GM19372 (cell line): ENCODE results near the gene IFRD2.
"Not testable (repeated sequence)": the region's sequence is repeated elsewhere in the genome, so short reads cannot be mapped to it uniquely, and the experiment has no call there.

Experiments used
- ATAC-seq: cut with Tn5 transposase; IDR thresholded peaks from one replicate; pipeline ENCODE4 v1.9.1; 2021; ENCODE audit warnings: mild to moderate bottlenecking, low read depth, moderate library complexity; ENCODE audit not compliant: unreplicated experiment

The IFRD2 gene

DNA sequence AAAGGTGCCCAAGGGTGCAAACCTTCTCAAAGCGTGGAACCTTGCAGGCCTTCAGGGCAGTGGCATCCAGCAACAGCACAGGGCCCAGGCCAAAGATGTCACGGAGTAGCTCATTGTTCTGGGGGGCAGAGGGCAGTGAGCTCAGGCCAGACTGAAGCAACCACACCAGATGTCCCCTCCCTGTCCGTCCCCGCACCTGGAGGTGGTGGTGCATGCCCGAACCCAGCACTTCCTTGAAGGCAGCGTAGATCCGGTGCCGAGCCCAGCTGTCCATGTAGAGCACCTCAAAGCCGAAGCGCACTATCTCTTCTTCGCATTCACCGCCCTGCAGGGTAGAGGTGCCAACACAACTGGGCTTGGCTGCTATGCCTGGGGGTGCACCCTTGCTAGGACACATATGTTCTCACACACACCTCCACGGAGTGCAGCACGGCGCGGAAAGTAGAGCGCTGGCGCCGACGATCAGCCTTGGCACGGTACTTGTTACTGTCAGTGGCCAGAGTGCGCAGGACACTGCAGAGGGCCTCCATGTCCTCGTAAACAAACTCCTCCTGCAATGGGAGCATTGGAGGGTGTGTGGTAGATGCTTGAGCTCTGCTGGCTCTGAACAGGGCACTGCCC lies 3.7 kb downstream of the IFRD2 start:
- ATAC-seq = no peak

DNA sequence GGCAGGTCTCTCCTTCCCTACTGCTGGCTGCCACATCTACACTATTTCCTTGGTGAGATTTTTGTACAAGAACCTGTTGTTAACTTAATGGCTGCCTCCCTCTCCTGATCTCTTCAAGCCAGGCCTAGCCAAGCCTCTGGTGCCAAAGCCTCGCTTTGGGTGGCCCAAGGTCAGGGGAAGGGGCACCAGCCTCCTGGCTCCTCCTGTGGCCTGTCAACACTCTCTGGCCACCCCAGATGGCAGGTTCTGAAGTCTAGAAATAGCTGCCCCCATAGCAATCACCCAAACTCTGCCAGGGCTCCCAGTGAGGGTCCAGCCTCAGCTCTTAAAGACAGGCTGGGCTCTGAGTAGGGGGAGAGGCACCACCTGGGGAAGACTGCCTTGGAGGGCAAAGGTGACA lies 5.0 kb downstream of the IFRD2 start:
- ATAC-seq = no peak

DNA sequence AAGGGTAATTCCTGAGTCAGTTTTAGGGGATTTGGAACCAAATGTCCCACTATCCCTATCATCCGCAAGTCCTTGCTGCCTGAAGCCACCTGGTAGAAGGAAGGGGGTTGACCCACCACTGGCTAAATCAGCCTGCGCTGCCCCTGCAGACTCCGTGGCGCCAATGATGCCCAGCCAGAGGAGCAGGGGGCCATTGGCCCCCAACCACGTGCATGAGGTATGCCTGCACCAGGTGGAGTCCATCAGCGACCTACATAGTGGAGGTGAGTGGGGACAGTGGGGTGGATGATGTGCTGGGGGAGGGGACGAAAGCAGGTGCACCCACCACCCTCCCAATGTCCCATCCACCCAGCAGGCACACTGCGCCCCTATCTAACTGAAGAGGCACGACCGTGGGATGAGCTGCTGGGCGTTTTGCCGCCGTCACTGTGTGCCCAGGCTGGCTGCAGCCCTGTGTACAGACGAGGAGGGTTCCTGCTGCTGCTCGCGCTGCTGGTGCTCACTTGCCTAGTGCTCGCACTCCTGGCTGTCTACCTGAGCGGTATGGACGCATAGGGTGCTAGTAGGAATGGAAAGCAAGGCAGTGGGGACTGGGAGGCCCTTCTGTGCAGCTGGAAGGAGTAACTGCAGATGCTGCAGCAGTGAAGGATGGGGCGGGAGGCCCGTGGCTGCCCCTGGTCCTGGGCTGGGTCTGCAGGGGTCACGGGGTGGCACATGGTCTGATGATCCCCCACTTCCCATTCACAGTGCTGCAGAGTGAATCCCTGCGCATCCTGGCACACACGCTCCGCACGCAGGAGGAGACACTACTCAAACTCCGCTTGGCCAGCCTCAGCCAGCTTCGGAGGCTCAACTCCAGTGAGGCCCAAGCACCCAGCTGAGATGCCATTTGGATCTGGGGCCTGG lies 5.7 kb downstream of the IFRD2 start:
- ATAC-seq = no peak

DNA sequence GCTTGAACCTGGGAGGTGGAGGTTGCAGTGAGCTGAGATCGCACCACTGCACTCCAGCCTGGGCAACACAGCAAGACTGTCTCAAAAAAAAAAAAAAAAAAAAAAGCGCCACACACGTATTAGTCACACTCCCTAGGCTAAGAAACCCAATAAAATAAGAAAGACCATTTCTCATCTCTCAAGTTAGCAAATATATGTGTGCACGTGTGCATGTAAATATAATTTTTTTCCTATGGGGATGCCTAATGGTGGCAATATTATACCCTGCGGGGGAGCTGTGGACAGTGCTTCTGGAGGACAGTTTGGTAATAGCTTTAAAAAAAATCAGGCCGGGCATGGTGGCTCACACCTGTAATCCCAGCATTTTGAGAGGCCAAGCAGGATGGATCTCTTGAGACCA lies 8.1 kb downstream of the IFRD2 start:
- not testable (repeated sequence) for ATAC-seq

DNA sequence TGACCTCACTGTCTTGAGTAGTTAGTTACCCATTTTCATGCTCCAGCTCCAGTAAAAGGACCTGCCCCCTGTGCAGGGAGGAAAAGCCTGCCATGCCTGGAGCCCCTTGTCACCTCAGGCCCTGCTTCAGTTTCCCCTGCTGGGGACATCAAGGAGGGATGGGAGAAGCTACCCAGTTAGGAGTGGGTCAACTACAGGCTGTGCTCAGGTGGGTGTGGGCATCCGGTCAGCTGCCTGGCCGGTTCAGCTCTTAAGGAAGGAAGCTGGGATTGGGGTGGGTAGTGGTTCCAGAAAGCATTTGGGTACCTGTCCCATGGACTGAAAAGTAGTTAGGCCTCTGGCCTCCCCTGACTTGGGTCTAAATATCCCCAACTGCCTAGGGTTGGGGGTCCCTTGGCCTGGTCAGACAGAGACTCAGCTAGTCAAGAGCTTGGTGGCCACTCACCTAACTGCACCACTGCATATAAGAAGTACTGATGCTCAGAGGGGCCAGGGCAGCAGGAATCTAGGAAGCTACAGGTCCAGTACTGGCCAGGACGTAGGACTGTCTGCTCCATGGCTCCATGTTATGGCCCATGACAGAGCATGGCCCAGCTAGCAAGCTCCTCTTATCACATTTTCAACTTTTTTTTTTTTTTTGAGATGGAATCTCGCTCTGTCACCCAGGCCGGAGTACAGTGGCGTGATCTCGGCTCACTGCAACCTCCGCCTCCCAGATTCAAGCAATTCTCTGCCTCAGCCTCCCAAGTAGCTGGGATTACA lies 12.8 kb downstream of the IFRD2 start:
- no peak for ATAC-seq

DNA sequence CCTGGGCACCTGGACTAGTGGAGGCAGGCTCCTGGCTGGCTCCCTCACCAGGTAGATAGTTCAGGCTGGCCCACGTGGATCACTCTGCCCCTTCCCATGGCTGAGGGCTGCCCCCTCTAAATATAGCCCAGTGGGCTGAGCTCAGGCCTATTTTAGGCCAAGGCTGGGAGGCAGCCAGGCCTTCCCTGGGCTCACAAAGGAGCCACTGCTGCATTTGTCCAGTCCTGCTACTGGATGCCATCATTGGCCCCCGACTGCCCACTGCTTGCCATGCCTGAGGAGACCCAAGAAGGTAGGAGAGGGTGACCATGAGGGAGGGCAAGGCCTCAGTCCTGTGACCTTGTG lies 13.4 kb downstream of the IFRD2 start, which contains the start of gene LSMEM2:
LSMEM2 (plus strand) TSS at position 208 of the 345 bp plus-strand sequence; CDS start at position 235, 27 bp downstream.
- ATAC-seq = no peak

DNA sequence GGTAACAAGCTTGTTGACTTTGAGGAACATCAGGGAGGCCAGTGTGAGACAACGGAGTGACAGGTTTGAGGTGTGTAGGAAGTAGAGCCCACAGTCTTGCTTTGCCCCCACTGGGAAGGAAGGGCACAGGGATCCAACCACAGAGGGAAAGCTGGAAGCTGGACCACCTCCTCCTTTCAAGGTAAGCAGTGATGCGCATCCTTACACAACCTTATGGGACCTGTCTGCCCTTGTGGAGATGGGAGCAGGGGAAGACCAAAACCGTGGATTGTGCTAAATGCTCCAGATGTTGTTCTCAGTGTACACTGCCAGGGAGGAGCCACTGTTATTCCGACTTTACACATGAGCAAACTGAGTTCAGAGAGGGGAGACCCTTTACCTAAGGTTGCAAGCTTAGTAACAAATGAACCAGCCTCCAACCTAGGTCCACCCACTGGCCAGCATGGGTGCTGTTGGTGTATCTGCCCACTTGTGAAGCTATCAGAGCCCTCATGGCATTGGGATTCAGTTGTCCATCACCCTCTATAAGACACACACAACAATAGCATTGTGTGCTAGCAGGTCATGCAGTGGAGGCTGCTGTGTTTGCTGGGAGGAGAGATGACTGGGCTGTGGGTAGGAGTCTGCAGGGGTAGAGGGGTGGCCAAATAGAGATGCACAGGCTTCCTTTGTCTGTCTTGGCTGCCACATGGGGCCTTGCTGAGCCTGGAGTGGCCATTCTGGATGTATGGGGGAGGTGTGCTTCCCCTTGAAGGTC lies 13.9 kb downstream of the IFRD2 start:
- ATAC-seq = no peak

DNA sequence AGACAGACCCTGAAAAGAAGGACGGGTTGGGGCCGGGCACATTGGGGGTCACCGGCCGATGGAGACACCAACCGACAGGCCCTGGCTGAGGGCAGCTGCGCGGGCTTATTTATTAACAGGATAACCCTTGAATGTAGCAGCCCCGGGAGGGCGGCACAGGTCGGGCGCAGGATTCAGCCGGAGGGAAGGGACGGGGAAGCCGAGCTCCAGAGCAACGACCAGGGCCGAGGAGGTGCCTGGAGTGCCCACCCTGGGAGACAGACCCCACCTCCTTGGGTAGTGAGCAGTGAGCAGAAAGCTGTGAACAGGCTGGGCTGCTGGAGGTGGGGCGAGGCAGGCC lies 15.5 kb downstream of the IFRD2 start:
- ATAC-seq = no peak

DNA sequence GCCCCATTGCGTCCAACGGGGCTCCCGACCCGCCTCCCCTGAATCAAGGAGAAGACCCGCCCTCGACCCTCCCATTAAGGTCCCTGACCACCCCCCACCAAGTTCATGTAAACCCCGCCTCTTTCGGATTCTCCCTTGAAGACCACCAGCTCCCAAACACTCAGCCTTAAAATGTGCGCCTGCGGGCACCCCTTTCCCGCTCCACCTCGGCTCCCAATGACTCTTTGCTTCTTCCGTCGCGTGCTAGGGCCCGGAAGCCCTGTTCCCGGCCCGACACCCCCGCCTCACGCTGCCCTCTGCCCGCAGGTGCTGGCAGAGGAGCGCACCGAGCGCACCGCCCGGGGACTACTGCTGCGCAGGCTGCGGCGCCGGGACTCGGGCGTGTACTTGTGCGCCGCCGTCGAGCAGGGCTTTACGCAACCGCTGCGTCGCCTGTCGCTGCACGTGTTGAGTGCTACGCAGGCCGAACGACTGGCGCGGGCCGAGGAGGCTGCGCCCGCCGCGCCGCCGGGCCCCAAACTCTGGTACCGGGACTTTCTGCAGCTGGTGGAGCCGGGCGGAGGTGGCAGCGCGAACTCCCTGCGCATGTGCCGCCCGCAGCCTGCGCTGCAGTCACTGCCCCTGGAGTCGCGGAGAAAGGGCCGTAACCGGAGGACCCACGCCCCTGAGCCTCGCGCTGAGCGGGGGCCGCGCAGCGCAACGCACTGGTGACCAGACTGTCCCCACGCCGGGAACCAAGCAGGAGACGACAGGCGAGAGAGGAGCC lies 16.1 kb downstream of the IFRD2 start:
- no peak for ATAC-seq

DNA sequence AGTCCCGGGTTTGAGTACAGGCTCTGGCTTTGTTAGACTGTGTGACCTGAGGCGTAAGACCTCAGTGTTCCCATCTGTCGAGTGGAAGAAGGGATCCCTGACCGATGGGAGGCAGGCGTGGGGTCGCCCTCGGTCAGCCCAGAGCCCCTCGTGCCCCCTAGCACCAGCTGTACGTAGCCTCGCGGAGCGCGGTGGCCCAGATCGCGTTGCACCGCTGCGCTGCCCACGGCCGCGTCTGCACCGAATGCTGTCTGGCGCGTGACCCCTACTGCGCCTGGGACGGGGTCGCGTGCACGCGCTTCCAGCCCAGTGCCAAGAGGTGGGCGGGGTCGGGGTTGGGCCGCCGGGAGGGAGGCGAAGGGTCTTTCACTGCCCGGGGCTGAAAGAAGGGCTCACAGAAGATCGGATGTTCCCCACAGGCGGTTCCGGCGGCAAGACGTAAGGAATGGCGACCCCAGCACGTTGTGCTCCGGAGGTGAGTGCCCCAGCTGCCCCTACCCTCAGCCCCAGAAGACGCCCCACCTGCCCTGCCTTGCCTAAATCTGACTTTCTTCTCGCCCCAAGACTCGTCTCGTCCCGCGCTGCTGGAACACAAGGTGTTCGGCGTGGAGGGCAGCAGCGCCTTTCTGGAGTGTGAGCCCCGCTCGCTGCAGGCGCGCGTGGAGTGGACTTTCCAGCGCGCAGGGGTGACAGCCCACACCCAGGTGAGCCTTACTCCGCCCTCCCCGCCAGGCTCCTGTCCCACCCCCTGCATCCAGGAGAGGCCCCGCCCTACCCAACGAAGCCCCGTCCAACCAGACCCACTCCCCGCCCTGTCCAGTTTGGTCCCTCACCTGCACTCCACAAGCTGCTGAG lies 16.9 kb downstream of the IFRD2 start:
- ATAC-seq = no peak

DNA sequence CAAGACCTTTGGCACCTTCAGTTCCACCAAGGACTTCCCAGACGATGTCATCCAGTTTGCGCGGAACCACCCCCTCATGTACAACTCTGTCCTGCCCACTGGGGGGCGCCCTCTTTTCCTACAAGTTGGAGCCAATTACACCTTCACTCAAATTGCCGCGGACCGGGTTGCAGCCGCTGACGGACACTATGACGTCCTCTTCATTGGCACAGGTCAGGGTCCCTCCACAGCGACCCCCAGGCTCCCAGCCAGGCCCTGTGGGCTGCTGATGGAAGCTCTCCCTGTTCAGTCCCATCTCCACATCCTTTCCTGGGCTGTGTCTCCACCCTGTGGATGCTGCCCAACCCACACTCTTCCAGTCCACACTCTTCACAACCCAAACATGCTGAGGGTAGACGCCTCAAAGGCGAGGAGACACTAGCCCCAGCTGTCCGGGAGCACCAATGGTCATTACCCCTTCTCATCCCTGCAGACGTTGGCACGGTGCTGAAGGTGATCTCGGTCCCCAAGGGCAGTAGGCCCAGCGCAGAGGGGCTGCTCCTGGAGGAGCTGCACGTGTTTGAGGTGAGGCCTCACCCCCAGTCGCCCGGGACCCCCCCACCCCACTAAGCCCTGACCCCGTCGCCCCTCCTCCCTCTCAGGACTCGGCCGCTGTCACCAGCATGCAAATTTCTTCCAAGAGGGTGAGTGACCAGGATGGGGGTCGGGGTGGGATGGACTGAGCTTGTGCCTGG lies 17.7 kb downstream of the IFRD2 start:
- no peak for ATAC-seq

DNA sequence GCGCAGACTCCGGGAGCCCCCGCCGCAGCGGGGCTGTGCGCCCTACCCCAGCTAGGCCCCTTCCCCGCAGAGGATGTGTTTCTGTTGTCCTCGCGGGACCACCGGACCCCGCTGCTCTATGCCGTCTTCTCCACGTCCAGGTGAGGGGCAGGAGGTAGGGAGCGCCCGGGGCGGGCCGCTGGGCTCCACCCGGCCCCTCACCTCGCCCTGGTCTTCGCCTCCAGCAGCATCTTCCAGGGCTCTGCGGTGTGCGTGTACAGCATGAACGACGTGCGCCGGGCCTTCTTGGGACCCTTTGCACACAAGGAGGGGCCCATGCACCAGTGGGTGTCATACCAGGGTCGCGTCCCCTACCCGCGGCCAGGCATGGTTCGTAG lies 18.6 kb downstream of the IFRD2 start:
- ATAC-seq = no peak

DNA sequence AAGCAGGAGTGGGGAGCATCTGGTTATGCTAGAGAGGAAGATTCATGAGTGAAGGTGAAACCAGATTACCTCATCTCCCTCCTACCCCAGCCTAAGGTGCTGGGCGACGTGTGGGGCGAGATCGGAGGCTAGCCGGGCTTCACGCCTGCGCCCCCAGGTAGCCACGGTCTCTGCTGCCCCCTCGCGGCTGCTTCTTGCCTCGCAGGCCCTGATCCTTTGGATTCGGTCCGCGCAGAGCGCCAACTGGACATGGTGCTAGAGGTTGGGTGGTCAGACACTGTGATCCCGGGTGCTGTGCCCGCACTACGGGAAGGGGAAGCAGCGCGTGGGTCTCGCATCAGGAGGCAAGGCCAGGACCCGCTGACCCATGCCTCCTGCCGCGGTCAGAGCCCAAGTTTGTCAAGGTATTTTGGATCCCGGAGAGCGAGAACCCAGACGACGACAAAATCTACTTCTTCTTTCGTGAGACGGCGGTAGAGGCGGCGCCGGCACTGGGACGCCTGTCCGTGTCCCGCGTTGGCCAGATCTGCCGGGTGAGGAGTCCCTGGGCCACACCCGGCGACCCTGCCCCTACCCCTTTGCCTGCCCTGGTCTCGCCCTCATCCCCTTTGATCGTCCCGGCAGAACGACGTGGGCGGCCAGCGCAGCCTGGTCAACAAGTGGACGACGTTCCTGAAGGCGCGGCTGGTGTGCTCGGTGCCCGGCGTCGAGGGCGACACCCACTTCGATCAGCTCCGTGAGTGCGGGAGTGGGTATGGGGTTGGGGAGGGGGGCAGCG lies 19.1 kb downstream of the IFRD2 start:
- peak; percentile 84 for ATAC-seq

DNA sequence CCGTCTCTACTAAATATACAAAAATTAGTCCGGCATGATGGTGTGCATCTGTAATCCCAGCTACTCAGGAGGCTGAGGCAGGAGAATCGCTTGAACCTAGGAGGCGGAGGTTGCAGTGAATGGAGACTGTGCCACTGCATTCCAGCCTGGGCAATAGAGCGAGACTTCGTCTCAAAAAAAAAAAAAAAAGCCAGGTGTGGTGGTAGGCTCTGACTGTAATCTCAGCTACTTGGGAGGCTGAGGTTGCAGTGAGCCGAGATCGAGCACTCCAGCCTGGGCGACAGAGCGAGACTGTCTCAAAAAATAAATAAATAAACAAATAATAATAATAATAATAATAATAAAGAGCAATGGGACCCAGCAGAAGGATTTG lies 19.7 kb downstream of the IFRD2 start:
- ATAC-seq = not testable (repeated sequence)

DNA sequence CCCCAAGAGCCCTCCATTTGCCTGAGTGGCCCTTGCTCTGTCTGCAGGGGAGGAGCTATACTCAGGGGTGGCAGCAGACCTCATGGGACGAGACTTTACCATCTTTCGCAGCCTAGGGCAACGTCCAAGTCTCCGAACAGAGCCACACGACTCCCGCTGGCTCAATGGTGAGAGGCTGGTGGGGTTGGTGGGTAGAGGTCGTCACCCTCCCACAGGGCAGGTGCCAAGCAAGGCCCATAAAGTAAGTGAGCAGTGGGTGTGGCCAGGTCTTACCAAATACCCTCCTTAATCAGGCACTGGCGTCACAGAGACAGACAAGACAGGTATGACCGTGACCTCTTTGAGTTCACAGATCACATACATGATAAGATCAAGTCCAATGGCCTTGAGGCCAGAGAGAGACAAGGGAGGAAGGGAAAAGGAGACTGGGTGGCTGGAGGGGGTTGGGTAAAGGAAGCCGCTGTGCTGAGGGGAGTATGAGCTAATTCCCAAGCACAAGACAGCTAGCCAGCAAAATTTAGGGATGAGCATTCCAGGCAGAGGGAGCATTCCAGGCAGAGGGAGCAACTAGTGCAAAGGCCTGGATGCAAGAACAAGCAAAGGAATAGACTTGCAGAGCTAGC lies 20.8 kb downstream of the IFRD2 start:
- ATAC-seq = no peak

DNA sequence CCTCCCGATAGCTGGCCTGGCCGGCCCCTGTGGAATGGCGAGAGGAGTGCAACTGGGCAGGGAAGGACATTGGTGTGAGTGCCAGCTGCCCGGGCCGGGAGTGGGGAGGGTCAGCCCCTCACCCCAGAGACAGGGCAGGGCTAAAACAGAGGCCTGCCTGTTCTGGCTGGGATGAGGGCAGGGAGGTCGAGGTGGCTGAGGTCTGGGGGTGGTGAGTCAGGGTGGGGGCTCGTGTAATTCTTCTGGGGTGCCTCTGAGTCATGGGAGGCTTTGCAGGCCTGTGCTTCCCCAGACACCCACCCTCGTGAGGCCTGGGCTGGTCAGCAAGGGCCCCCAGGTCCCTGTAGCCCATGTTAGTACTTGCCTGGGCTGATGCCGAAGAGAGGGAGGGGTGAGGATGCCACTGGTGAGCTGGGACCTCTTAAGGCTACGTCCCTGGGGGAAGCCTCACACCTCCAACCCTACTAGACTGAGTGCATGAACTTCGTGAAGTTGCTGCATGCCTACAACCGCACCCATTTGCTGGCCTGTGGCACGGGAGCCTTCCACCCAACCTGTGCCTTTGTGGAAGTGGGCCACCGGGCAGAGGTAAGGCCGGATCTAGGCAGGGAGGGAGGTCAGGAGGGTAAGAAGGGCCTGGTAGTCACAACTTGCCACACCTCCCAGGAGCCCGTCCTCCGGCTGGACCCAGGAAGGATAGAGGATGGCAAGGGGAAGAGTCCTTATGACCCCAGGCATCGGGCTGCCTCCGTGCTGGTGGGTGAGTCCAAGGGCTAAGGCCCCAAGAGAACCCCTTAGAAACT lies 21.6 kb downstream of the IFRD2 start:
- no peak for ATAC-seq
